Fibroblast of skin of back (primary cell): ENCODE results near the gene LARP1.
"Not testable (repeated sequence)": the region's sequence is repeated elsewhere in the genome, so short reads cannot be mapped to it uniquely, and the experiment has no call there.

Source experiments
- DNase-seq: peaks from one replicate; pipeline ENCODE4 v3.0.0-alpha.2; 2013

LARP1 gene

DNA sequence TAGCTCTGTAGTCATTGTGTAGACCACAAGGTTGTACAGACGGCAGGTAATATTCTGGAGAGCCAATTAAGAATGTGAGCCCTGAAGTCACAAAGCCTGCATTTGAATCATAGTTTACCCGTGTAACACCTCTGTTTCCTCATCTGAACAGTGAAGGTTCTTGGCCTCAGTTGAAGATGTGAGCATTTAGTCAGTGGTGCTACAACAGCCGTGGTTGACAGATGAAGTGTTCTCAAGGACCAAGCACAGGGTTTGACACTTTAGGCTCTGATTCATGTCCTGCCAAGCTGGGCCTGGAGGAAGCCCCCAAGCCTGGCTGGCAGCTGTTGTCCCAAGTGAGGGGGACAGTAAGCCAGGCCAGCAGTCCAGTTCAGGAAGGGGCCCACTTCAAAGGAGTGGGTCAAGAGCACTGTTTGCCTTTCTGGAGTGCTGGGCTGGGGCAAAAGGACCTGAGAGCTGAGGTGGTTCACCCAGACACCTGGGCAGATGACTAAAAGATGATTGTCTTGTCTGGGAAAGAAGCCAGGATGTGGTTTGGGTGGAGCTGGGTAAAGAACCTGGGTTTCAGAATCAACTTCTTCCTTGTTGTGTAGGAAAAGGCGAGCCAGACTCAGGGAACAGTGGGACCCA lies 74.5 kb downstream of the LARP1 start:
- no peak for DNase-seq

GRCh38 chr5:154830219-154830595 lies 75.0 kb downstream of the LARP1 start:
- no peak for DNase-seq

DNA sequence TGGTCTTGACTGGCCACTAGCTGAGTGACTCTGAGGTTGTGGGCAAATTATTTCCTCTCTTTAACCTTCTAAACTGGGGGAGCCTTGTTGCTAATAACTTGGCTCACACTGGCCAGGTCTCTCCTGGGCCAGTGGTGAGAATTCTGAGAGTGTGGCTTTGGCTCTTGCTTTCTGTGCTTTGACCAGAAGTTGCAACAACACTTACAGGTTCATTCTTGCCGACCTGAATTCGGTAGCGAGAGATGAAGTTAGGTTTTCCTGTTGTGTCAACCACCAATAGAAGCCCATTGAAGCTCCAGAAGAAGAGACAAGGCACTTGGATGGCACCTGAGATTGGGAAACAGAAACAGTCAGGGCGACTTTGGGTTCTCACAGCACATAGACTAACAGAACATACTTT lies 75.4 kb downstream of the LARP1 start:
- no peak for DNase-seq

DNA sequence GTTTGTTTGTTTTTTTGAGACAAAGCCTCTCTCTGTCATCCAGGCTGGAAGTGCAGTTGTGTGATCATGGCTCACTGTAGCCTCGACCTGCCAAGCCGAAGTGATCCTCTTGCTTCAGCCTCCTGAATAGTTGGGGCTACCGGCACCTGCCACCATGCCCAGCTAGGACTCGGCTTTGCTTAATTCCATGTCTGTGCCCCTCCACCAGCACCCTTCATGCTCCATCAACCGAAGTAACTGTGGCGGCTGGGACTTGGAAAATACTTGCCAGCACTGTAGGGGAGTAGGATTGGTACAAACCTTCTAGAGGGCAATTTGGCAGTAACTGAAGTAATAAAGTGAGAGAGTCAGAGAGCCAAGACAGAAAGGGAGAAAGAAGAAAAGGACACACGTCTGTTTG lies 76.3 kb downstream of the LARP1 start:
- no peak for DNase-seq

- not testable (repeated sequence) for DNase-seq
Measured at GRCh38 chr5:154832804-154833203, 77.6 kb downstream of the LARP1 start.

DNA sequence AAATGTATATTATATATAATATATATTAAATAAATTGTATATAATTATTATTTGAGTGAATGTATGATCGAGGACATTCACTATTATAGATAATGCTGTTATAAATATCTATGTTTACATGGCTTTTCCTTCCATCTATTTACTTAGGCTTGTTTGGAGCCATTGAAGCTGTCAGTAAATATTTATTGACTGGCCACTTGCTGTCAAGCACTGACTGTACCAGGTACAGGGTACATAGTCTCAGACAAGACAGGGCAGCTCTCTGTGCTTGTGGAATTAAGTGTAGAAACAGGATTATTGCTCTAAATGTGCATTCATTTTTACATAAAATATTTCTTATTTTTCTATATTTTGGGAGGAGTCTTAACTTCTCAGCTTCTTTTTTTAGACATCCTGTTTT lies 78.9 kb downstream of the LARP1 start:
- no peak for DNase-seq

GRCh38 chr5:154835701-154836052 lies 80.5 kb downstream of the LARP1 start:
- DNase-seq = not testable (repeated sequence)

DNA sequence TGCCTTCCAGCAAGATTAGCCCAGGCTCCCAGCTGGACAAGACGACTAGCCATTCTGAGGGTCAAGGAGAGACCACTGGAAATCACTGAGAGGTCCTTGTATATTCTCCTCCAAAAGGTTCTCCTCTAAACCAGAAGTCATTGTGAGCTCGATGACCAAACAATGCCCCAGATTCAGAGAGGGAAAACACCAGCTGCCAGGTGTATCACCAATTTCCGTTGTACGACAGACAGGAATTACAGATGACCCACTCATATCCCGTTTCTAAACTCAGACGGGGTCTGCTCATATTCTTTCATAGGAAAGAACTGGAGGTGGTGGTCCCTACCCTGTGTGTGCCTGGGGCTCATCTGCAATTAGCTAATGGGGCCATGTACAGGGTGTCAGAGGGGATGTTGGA lies 81.0 kb downstream of the LARP1 start:
- DNase-seq = no peak

DNA sequence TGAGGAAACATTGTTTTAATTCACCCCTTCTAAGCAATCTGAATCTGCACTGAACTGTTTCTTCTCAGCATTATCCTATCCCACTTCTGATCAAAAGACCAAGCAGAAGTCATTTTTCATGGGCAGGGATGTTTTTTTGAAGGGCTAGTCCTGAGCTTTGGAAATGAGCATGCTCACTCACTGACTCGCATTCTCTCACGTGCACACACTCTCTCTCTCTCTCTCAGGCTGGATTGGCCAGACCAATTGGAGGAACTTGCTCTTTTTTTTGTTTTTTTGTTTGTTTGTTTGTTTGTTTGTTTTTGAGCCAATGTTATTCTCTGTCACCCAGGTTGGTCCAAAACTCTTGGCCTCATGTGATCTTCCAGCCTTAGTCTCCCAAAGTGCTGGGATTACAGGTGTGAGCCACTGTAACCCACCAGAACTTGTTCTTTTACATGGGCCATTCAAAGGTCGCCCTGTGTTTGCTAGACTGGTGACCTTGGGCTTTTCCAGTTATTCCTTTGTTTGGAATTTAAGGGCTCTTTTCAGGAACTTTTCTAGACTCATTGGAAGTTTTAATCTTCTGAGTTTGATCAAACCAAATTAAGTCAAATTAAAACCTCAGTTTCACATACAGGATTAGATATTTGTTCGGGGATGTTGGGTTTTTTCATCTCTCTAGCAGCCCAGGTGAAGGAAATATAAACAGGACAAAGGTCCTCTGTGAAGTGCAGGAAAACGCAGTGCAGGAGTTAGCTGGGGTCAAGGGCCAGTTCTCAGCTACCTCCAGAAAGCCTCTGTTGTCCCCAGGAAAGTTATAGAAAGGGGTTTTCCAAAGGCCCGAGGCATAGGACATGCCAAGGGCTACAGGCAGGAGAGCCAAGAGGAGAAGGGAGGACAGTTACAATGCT lies 82.1 kb downstream of the LARP1 start:
- DNase-seq = no peak

GRCh38 chr5:154840435-154841272 lies 85.5 kb downstream of the LARP1 start:
- no peak for DNase-seq

DNA sequence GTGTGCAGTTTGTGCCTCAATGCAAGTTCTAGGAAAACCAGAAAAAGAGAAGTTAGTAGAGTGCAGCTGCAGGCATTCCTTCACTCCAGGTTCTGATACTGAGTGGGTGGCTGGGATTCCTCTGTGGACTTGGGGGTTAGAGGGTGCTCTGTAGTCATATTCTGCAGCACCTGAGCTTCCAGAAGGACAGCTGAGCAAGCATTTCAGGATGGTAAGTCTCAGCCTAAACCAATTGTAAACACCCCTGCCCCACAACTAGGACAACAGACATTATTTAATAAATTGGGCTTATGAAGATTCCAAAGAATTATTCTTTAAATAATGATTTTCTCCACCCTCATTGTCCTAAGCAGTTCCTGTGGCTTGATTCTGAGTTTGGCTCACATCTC lies 86.1 kb downstream of the LARP1 start:
- DNase-seq = no peak

DNA sequence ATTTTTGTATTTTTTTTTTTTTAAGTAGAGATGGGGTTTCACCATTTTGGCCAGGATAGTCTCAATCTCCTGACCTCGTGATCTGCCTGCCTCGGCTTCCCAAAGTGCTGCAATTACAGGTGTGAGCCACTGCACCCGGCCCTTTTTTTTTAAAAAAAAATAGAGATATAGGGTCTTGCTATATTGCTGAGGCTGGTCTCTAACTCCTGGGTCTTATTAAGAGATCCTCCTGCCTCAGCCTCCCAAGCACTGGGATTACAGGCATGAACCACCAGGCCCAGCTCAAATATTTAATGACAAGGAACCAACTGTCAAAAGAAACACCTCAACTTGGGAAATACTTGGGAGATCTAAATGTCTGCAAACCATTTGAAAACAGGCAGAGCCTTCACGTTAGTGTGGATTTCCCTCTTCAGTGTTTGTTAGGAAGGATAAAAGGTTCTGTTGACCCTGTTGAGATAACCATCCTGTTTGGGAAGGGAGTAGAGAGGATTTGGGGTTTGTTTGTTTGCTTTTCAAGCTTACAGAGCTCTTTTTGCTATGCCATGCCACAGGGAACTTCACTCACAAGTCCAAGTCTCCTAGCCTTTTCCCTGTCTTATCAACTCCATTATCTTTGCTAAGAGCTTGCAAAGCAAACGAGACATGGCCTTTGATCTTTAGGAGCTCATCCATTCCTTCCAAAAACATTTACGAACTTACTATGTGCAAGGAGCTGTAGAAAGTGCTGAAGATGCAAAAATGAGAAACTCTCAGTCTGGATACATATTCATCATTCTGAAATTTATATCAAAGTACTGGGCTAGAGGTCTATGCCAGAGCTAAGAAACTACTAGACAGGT lies 87.7 kb downstream of the LARP1 start:
- no peak for DNase-seq

GRCh38 chr5:154844809-154845208 lies 89.6 kb downstream of the LARP1 start:
- no peak for DNase-seq

DNA sequence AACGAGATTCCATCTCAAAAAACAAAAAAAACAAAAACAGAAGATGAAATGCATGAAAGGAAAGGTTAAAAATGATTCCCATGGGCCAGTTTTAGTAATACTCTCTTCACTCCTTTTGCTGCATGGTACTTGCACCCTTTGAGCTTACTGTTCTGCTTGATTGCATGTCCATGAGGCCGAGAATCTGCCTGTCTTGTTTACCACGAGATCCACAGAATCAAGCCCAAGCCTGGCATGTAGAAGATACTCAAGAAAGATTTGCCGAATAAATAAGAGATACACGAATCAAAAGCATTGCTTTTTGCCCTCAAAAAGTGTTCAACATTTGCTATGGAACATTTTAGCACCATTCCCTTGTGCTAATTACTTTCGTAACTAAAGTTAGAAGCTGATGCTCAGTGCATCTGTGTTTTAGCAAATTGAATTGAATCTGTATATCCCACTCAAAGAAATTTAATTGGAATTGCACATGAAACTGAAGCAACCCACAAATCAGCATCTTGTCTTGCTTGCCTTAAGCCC lies 94.1 kb downstream of the LARP1 start:
- DNase-seq = no peak

DNA sequence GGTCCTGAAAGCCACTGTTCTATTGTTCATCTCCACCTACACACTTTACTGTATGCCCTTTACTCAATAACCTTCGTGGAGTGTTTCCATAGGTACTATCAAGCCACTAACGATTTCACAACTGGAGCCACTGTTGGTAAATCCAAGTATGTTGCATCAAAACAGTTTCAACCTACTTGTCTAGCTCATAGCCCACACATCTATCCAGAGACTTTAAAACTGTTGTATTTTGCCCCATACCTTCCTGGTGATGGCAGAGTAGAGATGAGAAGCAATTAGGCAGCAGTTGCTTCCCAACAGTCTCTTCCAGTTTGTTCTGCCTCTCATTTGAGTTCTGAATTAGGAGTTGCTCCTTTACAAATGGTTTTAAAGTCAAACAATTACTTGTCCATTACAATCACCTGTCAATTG lies 94.6 kb downstream of the LARP1 start:
- no peak for DNase-seq

DNA sequence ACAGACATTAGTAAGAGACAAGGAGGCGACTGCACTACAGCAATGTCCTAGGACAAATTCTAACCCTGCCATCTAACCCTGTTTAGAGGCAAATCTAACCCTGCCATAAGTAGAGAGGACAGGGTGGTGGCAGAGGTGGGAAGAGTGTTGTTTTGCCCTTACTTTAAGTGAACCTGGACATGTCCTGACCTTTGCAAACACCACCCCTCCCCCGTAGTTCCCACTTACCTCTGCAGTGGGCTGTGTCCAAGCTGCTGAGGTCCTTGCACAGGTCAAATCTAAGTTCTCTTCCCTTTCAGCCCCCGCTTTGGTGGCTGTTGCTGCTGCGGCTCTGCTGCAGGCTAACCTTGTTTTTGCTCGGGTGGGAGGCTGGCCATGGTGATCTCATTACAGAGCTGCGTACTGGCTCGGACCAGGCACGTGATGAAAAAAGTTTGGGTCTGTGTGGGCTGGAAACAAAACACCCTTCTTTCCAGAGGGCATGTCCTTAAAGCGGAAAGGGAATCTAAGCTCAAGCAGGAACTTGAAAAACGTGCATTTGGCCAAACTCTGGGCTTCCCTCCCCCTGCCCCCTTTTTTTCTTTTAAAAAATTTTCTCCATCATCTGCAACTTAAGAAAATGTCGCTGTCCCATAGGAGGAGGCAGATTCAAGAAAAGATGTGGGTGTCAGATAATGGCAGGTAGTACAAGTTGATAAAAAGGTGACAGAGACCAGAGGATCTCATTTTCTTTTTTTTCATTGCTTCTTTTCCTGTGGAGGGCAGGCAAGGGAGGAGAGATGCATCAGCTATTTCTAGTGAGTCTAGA lies 95.3 kb downstream of the LARP1 start, which contains the start of gene FAXDC2:
Gene FAXDC2 (minus strand): TSS at position 349 of the 808 bp plus-strand sequence. CDS start 12,425 bp downstream, outside the sequence.
- peak; percentile 71 for DNase-seq

GRCh38 chr5:154851351-154851750 lies 96.2 kb downstream of the LARP1 start:
- no peak for DNase-seq

DNA sequence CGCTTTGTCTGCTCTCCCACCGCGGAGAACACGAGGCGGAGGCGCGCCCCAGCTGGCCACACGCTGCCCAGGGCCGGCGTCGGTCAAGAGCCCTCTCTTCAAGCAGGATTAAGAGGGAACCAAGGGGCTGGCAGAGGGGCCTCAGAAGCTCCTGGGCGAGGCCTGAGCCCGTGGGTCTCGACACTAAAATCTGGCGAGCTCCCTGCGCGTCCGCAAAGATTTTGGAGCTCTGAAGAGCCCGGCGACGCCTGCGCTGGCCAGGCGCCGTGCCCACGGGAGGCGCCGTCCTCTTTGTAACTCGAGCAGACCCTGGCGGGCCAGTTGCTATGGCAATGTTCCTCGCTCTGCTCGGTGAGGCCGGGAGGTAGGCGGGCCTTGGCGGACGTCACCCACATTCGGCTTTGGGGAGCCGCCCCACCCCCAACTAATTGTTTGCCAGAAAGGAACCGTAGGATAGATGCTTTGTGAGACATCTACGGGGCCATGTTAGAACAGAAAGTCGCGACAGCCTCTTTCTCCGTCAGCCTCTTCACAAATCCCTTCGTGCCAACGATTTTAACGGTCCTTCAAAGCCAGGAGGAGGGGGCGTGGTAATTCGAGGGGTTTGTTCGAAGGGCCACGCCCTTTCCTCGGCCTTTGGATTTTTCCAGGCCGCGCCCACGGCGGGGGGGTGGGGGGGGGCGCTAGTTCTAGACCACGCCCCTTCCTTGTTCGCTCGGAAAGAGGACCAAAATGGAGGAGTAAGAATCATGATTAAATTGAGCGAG lies 102.5 kb downstream of the LARP1 start:
- DNase-seq = peak; percentile 97

DNA sequence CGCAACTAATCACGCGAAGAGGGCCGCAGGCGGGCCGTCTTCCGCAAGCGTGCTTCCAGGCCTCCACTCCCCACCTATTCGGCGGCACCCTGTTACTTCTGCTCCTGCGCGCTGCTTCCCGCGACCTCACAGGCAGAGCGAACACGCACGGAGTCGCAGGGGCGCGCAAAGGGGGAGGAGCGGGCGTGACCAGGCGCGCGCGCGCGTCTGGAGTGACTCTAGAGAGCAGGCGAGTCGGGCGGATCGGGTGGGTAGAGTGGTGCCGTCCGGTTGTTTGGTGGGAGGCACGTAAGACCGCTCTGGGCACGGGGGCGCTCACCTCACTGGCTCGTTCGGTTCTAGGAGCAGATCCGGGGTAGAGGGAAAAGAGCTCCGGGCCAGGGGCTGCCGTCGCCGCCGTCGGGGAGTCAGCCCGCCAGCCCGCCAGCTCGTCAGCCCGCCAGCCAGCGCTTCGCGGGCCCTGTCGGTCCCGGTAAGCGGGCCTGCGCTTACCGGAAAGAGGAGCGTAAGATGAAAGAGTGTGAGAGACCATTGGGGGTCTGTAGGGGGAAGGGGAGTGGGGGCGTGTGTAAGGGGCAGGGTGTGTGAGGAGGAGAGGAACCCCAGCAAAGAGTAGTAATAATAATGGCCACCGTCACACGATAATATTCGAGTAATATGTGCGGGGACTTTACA lies 103.3 kb downstream of the LARP1 start, which contains the start of gene CNOT8:
Gene CNOT8 (plus strand): TSS at position 331 of the 675 bp plus-strand sequence. CDS start 4,652 bp downstream, outside the sequence.
- peak; percentile 97 for DNase-seq
